HepG2 (cell line): ENCODE results near the gene SNX30. TPM values are rescaled to one million over a fixed set of nuclear protein-coding genes. Genes with fewer than 3 reads are reported as not detected.

Experiments used
- ATAC-seq: fragments of 200-7000 bp; cut with Tn5 transposase; 3 replicates; pipeline ENCODE4 v1.9.1; 2020; ENCODE audit warnings: mild to moderate bottlenecking, moderate library complexity
- BruUV-seq: library from RNA; stranded (reverse); fragments of 400-500 nt; replicated peaks from 2 replicates; lab custom pipeline; 2021; lab: Mats Ljungman, UMichigan
- CTCF ChIA-PET: fragments of 300-600 bp; formaldehyde crosslinking; extraction: SDS; loops from one replicate; lab custom pipeline; 2021; ENCODE audit warnings: low total read pairs, inconsistent platforms, low intra/inter-chr PET ratio; lab: Yijun Ruan, JAX
- POLR2A ChIA-PET: fragments of 350-600 bp; sonication (Branson Sonifier 250); formaldehyde crosslinking; loops from one replicate; lab custom pipeline; 2020; ENCODE audit warnings: antibody characterized with exemption, inconsistent platforms; lab: Yijun Ruan, JAX
- DNase-seq: peaks from one replicate; pipeline ENCODE4 v3.0.0-alpha.2; 2015; ENCODE audit warnings: low spot score
- FAIRE-seq: peaks from 3 replicates; lab custom pipeline; 2011; peaks lifted over from hg19 to GRCh38; lab: Jason Lieb, UNC
- H2AFZ ChIP-seq: one replicate; pipeline ENCODE4 v1.6.1; 2011; ENCODE audit warnings: low read length, inconsistent platforms
- H3K27ac ChIP-seq: fragments of 300-600 bp; 3 replicates; pipeline ENCODE4 v1.8.0; 2011; ENCODE audit warnings: mixed run types, mild to moderate bottlenecking, mixed read lengths, low read length, inconsistent platforms; ENCODE audit not compliant: insufficient read depth; ENCODE audit errors: extremely low read length
- H3K27me3 ChIP-seq, 2 experiments: fragments of 200-600 bp in 1 of 2; 2 replicates in 1 of 2; 3 replicates in 1 of 2; pipeline versions ENCODE4 v1.6.0 to v1.8.0; 2011; ENCODE audit warnings: low read length in 2 of 2, mild to moderate bottlenecking in 2 of 2, moderate library complexity in 2 of 2, inconsistent platforms in 1 of 2; ENCODE audit not compliant: insufficient read depth in 2 of 2, control insufficient read depth in 1 of 2
- H3K36me3 ChIP-seq, 2 experiments: fragments of 200-600 bp in 1 of 2; replicated peaks in 1 of 2; 2 replicates in 1 of 2; 3 replicates in 1 of 2; pipeline versions ENCODE4 v1.5.1 to v1.8.0; 2011; ENCODE audit warnings: low read length in 2 of 2, inconsistent platforms in 1 of 2; ENCODE audit not compliant: insufficient read depth in 2 of 2, control insufficient read depth in 1 of 2
- H3K4me1 ChIP-seq: 2 replicates; pipeline ENCODE4 v1.5.1; 2012; ENCODE audit warnings: low read length, inconsistent platforms; ENCODE audit not compliant: insufficient read depth
- H3K4me2 ChIP-seq: 2 replicates; pipeline ENCODE4 v1.6.0; 2011; ENCODE audit warnings: low read depth, low read length, inconsistent platforms
- H3K4me3 ChIP-seq, 3 experiments: fragments of 200-600 bp in 1 of 3; sonication (generic), shearing (Covaris generic) in 1 of 3; replicated peaks in 1 of 3; 2 replicates each; pipeline ENCODE4 v1.5.1; 2011 to 2016; ENCODE audit warnings: low read length in 3 of 3, inconsistent platforms in 2 of 3, low read depth in 2 of 3, mild to moderate bottlenecking in 2 of 3, control low read depth in 1 of 3, mixed read lengths in 1 of 3; ENCODE audit not compliant: insufficient read depth in 1 of 3
- H3K79me2 ChIP-seq: one replicate; pipeline ENCODE4 v1.6.1; 2011; ENCODE audit warnings: low read length, inconsistent platforms; ENCODE audit not compliant: insufficient read depth
- H3K9ac ChIP-seq: 2 replicates; pipeline ENCODE4 v1.6.0; 2011; ENCODE audit warnings: mild to moderate bottlenecking, low read depth, low read length, inconsistent platforms; ENCODE audit not compliant: insufficient read depth
- H3K9me3 ChIP-seq: 2 replicates; pipeline ENCODE4 v1.5.1; 2012; ENCODE audit warnings: mild to moderate bottlenecking, low read length
- H4K20me1 ChIP-seq: 2 replicates; pipeline ENCODE4 v1.6.0; 2011; ENCODE audit warnings: inconsistent platforms, mild to moderate bottlenecking, low read length, moderate library complexity; ENCODE audit not compliant: insufficient read depth
- ETV5 ChIP-seq: IDR thresholded peaks from 2 replicates; pipeline ENCODE4 v1.6.1; 2018; ENCODE audit warnings: missing biosample characterization, missing genetic modification reagents, inconsistent platforms, borderline replicate concordance
- PAX8 ChIP-seq: sonication (generic); formaldehyde crosslinking; IDR thresholded peaks from 2 replicates; pipeline ENCODE4 v1.8.0; 2022; ENCODE audit warnings: mild to moderate bottlenecking, missing genetic modification reagents, borderline replicate concordance
- POGK ChIP-seq: sonication (generic); formaldehyde crosslinking; conservative IDR thresholded peaks from 2 replicates; pipeline ENCODE4 v1.8.0; 2022; ENCODE audit warnings: mild to moderate bottlenecking, moderate library complexity, missing genetic modification reagents
- PRPF4 ChIP-seq: fragments of 200-400 bp; formaldehyde crosslinking; IDR thresholded peaks from 2 replicates; pipeline ENCODE4 v1.6.1; 2016; ENCODE audit warnings: low read length, low read depth; ENCODE audit not compliant: poor library complexity, severe bottlenecking
- RERE ChIP-seq: IDR thresholded peaks from 2 replicates; pipeline ENCODE4 v1.6.1; 2016; ENCODE audit warnings: low read depth, missing genetic modification reagents, missing compliant biosample characterization
- SRY ChIP-seq: sonication (generic); formaldehyde crosslinking; IDR thresholded peaks from 2 replicates; pipeline ENCODE4 v1.8.0; 2022; ENCODE audit warnings: mild to moderate bottlenecking, missing genetic modification reagents
- TEAD3 ChIP-seq: optimal IDR thresholded peaks from 2 replicates; pipeline ENCODE3; 2016; ENCODE audit warnings: borderline replicate concordance
- TRIM24 ChIP-seq: sonication (generic); formaldehyde crosslinking; IDR thresholded peaks from 2 replicates; pipeline ENCODE4 v1.8.0; 2022; ENCODE audit warnings: mild to moderate bottlenecking, missing genetic modification reagents
- ZBTB43 ChIP-seq: sonication (generic); formaldehyde crosslinking; conservative IDR thresholded peaks from 2 replicates; pipeline ENCODE4 v1.4.0; 2020; ENCODE audit warnings: missing genetic modification reagents
- ZMAT5 ChIP-seq: sonication (generic); formaldehyde crosslinking; IDR thresholded peaks from 2 replicates; pipeline ENCODE4 v1.5.0; 2020; ENCODE audit warnings: mild to moderate bottlenecking, low read depth, missing genetic modification reagents, borderline replicate concordance
- ZNF326 ChIP-seq: sonication (generic); formaldehyde crosslinking; IDR thresholded peaks from 2 replicates; pipeline ENCODE4 v1.4.0; 2020; ENCODE audit warnings: missing genetic modification reagents, borderline replicate concordance
- ZNF569 ChIP-seq: sonication (generic); formaldehyde crosslinking; IDR thresholded peaks from 2 replicates; pipeline ENCODE4 v1.5.0; 2020; ENCODE audit warnings: mild to moderate bottlenecking, missing genetic modification reagents, moderate library complexity, borderline replicate concordance
- ZSCAN22 ChIP-seq: sonication (generic); formaldehyde crosslinking; IDR thresholded peaks from 2 replicates; pipeline ENCODE4 v1.4.0; 2020; ENCODE audit warnings: mild to moderate bottlenecking, missing genetic modification reagents
- WGBS: methylation state at CpG from one replicate; pipeline ENCODE4 v1.1.6; 2017; ENCODE audit warnings: low lambda C conversion rate; 5-methylcytosine and 5-hydroxymethylcytosine counted together
- in situ Hi-C: cut with HindIII; loops from 2 replicates; pipeline ENCODE4 v1.10.0; 2017; ENCODE audit warnings: low pct_unique_long_range_greater_than_20kb; ENCODE audit not compliant: extremely low pct_ligation_motif_present
- intact Hi-C: fragments of 100-400 bp; cut with micrococcal nuclease; formaldehyde crosslinking; loops from one replicate; pipeline ENCODE4 v1.10.0; 2022; ENCODE audit not compliant: unreplicated experiment
- polyA plus RNA-seq, 8 experiments: library from polyadenylated mRNA; depleted of rRNA in 3 of 8; stranded (reverse) in 7 of 8; unstranded in 1 of 8; fragments of >200 nt; fragmentation: Illumina TruSeq in 4 of 8; extraction: Trizol in 4 of 8; gene quantifications; 2 replicates each; pipeline versions ENCODE4 v1.2.1 to v1.2.3, GENCODE V29; 2011 to 2016; ENCODE audit warnings: low read depth in 4 of 8, missing spikeins in 1 of 8, mixed read lengths in 1 of 8; ENCODE audit not compliant: insufficient read depth in 1 of 8
- total RNA-seq, 5 experiments: library from RNA; depleted of rRNA; stranded (reverse); fragments of >200 nt; fragmentation: Illumina TruSeq; extraction: Trizol; gene quantifications; 2 replicates each; pipeline ENCODE4 v1.2.3, GENCODE V29; 2016; ENCODE audit warnings: low read depth in 1 of 5

The SNX30 gene
- total and polyA plus RNA-seq, 2 of the 13 experiments (the other 11 are each of a cell fraction or from before 2014, with no cell fraction given) = 4.4 to 12.4 TPM

GRCh38 chr9:112846528-112847488, 96.2 kb downstream of the SNX30 start:
- Histone ChIP-seq H3K9ac (no peak overlapping the region), H3K36me3 (peaks cover 4 to 9% of the 10 kb centered on the region in 2 experiments; a peak in 4 of 5 replicates), H3K79me2 (no peaks in the 10 kb centered on the region), H3K4me2 (no peak overlapping the region), H4K20me1 (no peaks in the 10 kb centered on the region), H3K9me3 (no peaks in the 10 kb centered on the region), H3K4me3 (no peak overlapping the region), H3K27ac (no peak overlapping the region), H2AFZ (no peak overlapping the region), H3K27me3 (no peaks in the 10 kb centered on the region), H3K4me1 (peaks cover 3% of the 10 kb centered on the region)
- no peak for ATAC-seq
- ChIA-PET POLR2A (no interaction called here), CTCF (interaction anchor here (1.7 to 3.1 kb wide), 2 partner anchors 56 kb away, joined by 3 to 48 read pairs; no protein-coding TSS in a partner anchor)
- BruUV-seq = no TSS peak
- intact Hi-C loops = no loop called here
- in situ Hi-C loops = loop anchor here (5.0 kb wide), 1 partner anchor 45 kb away; the partner anchor contains the start of gene SLC46A2
- WGBS = 88% methylated on average over 14 of the region's 14 CpGs
- no peak for FAIRE-seq
- no peak for DNase-seq
- TF ChIP-seq ZMAT5 (CRISPR knock-in tag) (no peak), ZSCAN22 (CRISPR knock-in tag) (no peak), POGK (no peak), ZBTB43 (CRISPR knock-in tag) (no peak), TRIM24 (CRISPR knock-in tag) (no peak), ETV5 (CRISPR knock-in tag) (no peak), PAX8 (no peak), PRPF4 (no peak), ZNF326 (CRISPR knock-in tag) (no peak), RERE (no peak), SRY (CRISPR knock-in tag) (no peak), ZNF569 (CRISPR knock-in tag) (no peak), TEAD3 (no peak)
